HCT116 (cell line): ENCODE results near the gene SEC14L1. TPM values are rescaled to one million over a fixed set of nuclear protein-coding genes. Genes with fewer than 3 reads are reported as not detected.

Experiments used
- ATAC-seq: fragments of 200-7000 bp; cut with Tn5 transposase; 2 replicates; pipeline ENCODE4 v1.9.1; 2020; ENCODE audit warnings: mild to moderate bottlenecking, moderate library complexity
- BruUV-seq: library from RNA; stranded (reverse); fragments of 400-500 nt; replicated peaks from 2 replicates; lab custom pipeline; 2021; lab: Mats Ljungman, UMichigan
- CTCF ChIA-PET: fragments of 300-600 bp; sonication (Branson Sonifier 250); formaldehyde crosslinking; loops from one replicate; lab custom pipeline; 2021; ENCODE audit warnings: antibody characterized with exemption; lab: Charles Lee
- POLR2A ChIA-PET: fragments of 300-600, 350-600 bp; sonication (Branson Sonifier 250); formaldehyde crosslinking; loops from one replicate; lab custom pipeline; 2021; ENCODE audit warnings: antibody characterized with exemption; lab: Charles Lee
- RAD21 ChIA-PET, 2 experiments: fragments of 300-600 bp; sonication (Branson Sonifier 250); formaldehyde crosslinking; loops; one replicate each; lab custom pipeline; 2023; ENCODE audit warnings: low total read pairs in 2 of 2; ENCODE audit not compliant: uncharacterized antibody in 2 of 2, unreplicated experiment in 2 of 2, low non-redundant PET in 1 of 2; lab: Charles Lee
- DNase-seq: peaks from one replicate; pipeline ENCODE4 v3.0.0-alpha.2; 2010; ENCODE audit warnings: low read depth, low spot score
- H2AFZ ChIP-seq: fragments of 200-600 bp; shearing (Covaris generic), sonication (generic); 2 replicates; pipeline ENCODE4 v1.6.1; 2017; ENCODE audit warnings: low read depth, mixed run types, mixed read lengths, antibody characterized with exemption, low read length; ENCODE audit not compliant: poor library complexity, severe bottlenecking
- H3K27ac ChIP-seq: 2 replicates; pipeline ENCODE4 v1.5.1; 2012; ENCODE audit warnings: low read depth, low read length
- H3K27me3 ChIP-seq: fragments of 200-600 bp; sonication (generic); 2 replicates; pipeline ENCODE4 v1.6.1; 2016; ENCODE audit warnings: mixed run types, low read length, mixed read lengths; ENCODE audit not compliant: insufficient read depth
- H3K36me3 ChIP-seq, 2 experiments: fragments of 200-500 bp in 1 of 2; fragments of 200-600 bp in 1 of 2; sonication (Bioruptor generic) in 1 of 2; sonication (generic) in 1 of 2; 2 replicates each; pipeline versions ENCODE4 v1.5.1 to v1.6.1; 2014 to 2016; ENCODE audit warnings: low read length in 2 of 2, inconsistent platforms in 1 of 2, mixed read lengths in 1 of 2, mixed run types in 1 of 2; ENCODE audit not compliant: insufficient read depth in 2 of 2, control insufficient read depth in 1 of 2
- H3K4me1 ChIP-seq, 2 experiments: fragments of 200-600 bp in 1 of 2; sonication (generic) in 1 of 2; 2 replicates each; pipeline versions ENCODE4 v1.5.1 to v1.6.1; 2012 to 2017; ENCODE audit warnings: low read length in 2 of 2, inconsistent platforms in 1 of 2, mild to moderate bottlenecking in 1 of 2, mixed read lengths in 1 of 2, mixed run types in 1 of 2, moderate library complexity in 1 of 2; ENCODE audit not compliant: insufficient read depth in 2 of 2, control insufficient read depth in 1 of 2
- H3K4me2 ChIP-seq: fragments of 200-600 bp; sonication (generic); 2 replicates; pipeline ENCODE4 v1.6.1; 2017; ENCODE audit warnings: mixed run types, low read length, mixed read lengths
- H3K4me3 ChIP-seq, 2 experiments: fragments of 200-600 bp in 1 of 2; sonication (generic) in 1 of 2; replicated peaks in 1 of 2; 2 replicates each; pipeline ENCODE4 v1.5.1; 2011 to 2016; ENCODE audit warnings: low read length in 2 of 2, control low read depth in 1 of 2, low read depth in 1 of 2, mild to moderate bottlenecking in 1 of 2, mixed read lengths in 1 of 2, mixed run types in 1 of 2
- H3K79me2 ChIP-seq: fragments of 200-600 bp; sonication (generic); 2 replicates; pipeline ENCODE4 v1.6.1; 2017; ENCODE audit warnings: mild to moderate bottlenecking, mixed run types, low read length, moderate library complexity, mixed read lengths; ENCODE audit not compliant: insufficient read depth
- H3K9ac ChIP-seq: fragments of 200-600 bp; sonication (generic); 2 replicates; pipeline ENCODE4 v1.6.1; 2016; ENCODE audit warnings: low read length, mixed read lengths
- H3K9me2 ChIP-seq: fragments of 200-600 bp; sonication (generic), shearing (Covaris generic); 2 replicates; pipeline ENCODE4 v1.6.1; 2017; ENCODE audit warnings: mixed run types, mild to moderate bottlenecking, moderate library complexity; ENCODE audit not compliant: insufficient read depth
- H3K9me3 ChIP-seq, 2 experiments: fragments of 200-500 bp in 1 of 2; fragments of 200-600 bp in 1 of 2; sonication (Bioruptor generic) in 1 of 2; sonication (generic) in 1 of 2; 2 replicates each; pipeline ENCODE4 v1.6.1; 2014 to 2017; ENCODE audit warnings: low read length in 2 of 2, mixed read lengths in 2 of 2, inconsistent platforms in 1 of 2, low read depth in 1 of 2, mild to moderate bottlenecking in 1 of 2, mixed run types in 1 of 2, moderate library complexity in 1 of 2; ENCODE audit not compliant: control insufficient read depth in 1 of 2, insufficient read depth in 1 of 2
- H4K20me1 ChIP-seq: fragments of 200-600 bp; sonication (generic), shearing (Covaris generic); 2 replicates; pipeline ENCODE4 v1.6.1; 2017; ENCODE audit warnings: mixed run types, mild to moderate bottlenecking, moderate library complexity; ENCODE audit not compliant: insufficient read depth
- CBX3 ChIP-seq: IDR thresholded peaks from 2 replicates; pipeline ENCODE4 v1.6.1; 2012; ENCODE audit warnings: low read depth
- CTCF ChIP-seq, 3 experiments: fragments of 200-600 bp in 1 of 3; sonication (generic) in 1 of 3; IDR thresholded peaks in 2 of 3; conservative IDR thresholded peaks in 1 of 3; 2 replicates each; pipeline ENCODE4 v1.5.1; 2012 to 2017; ENCODE audit warnings: low read depth in 2 of 3, low read length in 2 of 3, antibody characterized with exemption in 1 of 3, borderline replicate concordance in 1 of 3, control low read depth in 1 of 3, mild to moderate bottlenecking in 1 of 3, mixed read lengths in 1 of 3, mixed run types in 1 of 3, moderate library complexity in 1 of 3; ENCODE audit not compliant: insufficient read depth in 1 of 3
- EGR1 ChIP-seq: IDR thresholded peaks from 2 replicates; pipeline ENCODE4 v1.6.1; 2012; ENCODE audit warnings: low read depth
- ELF1 ChIP-seq: IDR thresholded peaks from 2 replicates; pipeline ENCODE4 v1.6.1; 2012; ENCODE audit warnings: low read depth, borderline replicate concordance
- EZH2 ChIP-seq: fragments of 200-600 bp; sonication (generic); IDR thresholded peaks from 2 replicates; pipeline ENCODE4 v1.6.1; 2017; ENCODE audit warnings: antibody characterized with exemption, mixed run types
- FOSL1 ChIP-seq: IDR thresholded peaks from 2 replicates; pipeline ENCODE4 v1.6.1; 2012; ENCODE audit warnings: low read depth
- MAX ChIP-seq: IDR thresholded peaks from 2 replicates; pipeline ENCODE4 v1.6.1; 2012
- POLR2A ChIP-seq: IDR thresholded peaks from 2 replicates; pipeline ENCODE4 v1.7.0; 2011; ENCODE audit warnings: borderline replicate concordance; ENCODE audit not compliant: insufficient read depth, insufficient read length; ENCODE audit errors: extremely low read depth
- POLR2AphosphoS5 ChIP-seq: IDR thresholded peaks from 2 replicates; pipeline ENCODE4 v1.6.1; 2011; ENCODE audit warnings: mild to moderate bottlenecking, low read depth, low read length, moderate library complexity
- RAD21 ChIP-seq: IDR thresholded peaks from 2 replicates; pipeline ENCODE4 v1.6.1; 2012; ENCODE audit warnings: low read depth, mild to moderate bottlenecking
- REST ChIP-seq: IDR thresholded peaks from 2 replicates; pipeline ENCODE4 v1.6.1; 2012; ENCODE audit warnings: low read depth
- SIN3A ChIP-seq: IDR thresholded peaks from 2 replicates; pipeline ENCODE4 v1.6.1; 2012; ENCODE audit warnings: low read depth
- SP1 ChIP-seq: IDR thresholded peaks from 2 replicates; pipeline ENCODE4 v1.6.1; 2012; ENCODE audit warnings: low read depth
- SRF ChIP-seq: IDR thresholded peaks from 2 replicates; pipeline ENCODE4 v1.6.1; 2012; ENCODE audit warnings: low read depth
- TCF7L2 ChIP-seq: IDR thresholded peaks from 2 replicates; pipeline ENCODE4 v1.7.0; 2011; ENCODE audit warnings: borderline replicate concordance, inconsistent platforms; ENCODE audit not compliant: insufficient read depth, insufficient read length; ENCODE audit errors: extremely low read depth
- YY1 ChIP-seq: IDR thresholded peaks from 2 replicates; pipeline ENCODE4 v1.6.1; 2011; ENCODE audit warnings: low read length, low read depth, moderate library complexity, mild to moderate bottlenecking; ENCODE audit not compliant: insufficient replicate concordance; ENCODE audit errors: extremely low read depth
- ZBTB33 ChIP-seq: IDR thresholded peaks from 2 replicates; pipeline ENCODE4 v1.6.1; 2011; ENCODE audit warnings: mild to moderate bottlenecking, low read length, moderate library complexity; ENCODE audit not compliant: insufficient replicate concordance; ENCODE audit errors: extremely low read depth
- ZFX ChIP-seq: fragments of 450-650 bp; IDR thresholded peaks from 2 replicates; pipeline ENCODE4 v1.6.1; 2017
- ZNF274 ChIP-seq: fragments of 200-500 bp; sonication (Bioruptor generic); IDR thresholded peaks from 2 replicates; pipeline ENCODE4 v1.6.1; 2014; ENCODE audit warnings: mild to moderate bottlenecking, low read depth, low read length, inconsistent platforms
- intact Hi-C: fragments of 100-400 bp; cut with micrococcal nuclease; formaldehyde crosslinking; loops from 2 replicates; pipeline ENCODE4 v1.10.0; 2022
- total RNA-seq: library from RNA; stranded (reverse); gene quantifications from one replicate; pipeline ENCODE4 v1.2.1, GENCODE V29; 2021; ENCODE audit not compliant: unreplicated experiment

Gene SEC14L1
- total RNA-seq, 1 experiment from 2014 or later: 59.7 TPM

- peaks cover under 1 to 2% of the 10 kb centered on the region in 2 experiments; a peak in 2 of 4 replicates for H3K36me3 ChIP-seq
- no peak for ATAC-seq
- H3K9me3 ChIP-seq: no peaks in the 10 kb centered on the region; a peak in 1 of 4 replicates
- no peak overlapping the region for H3K9ac ChIP-seq
- no TSS peak for BruUV-seq
- RAD21 ChIA-PET: no interaction called here
- H4K20me1 ChIP-seq: no peaks in the 10 kb centered on the region
- DNase-seq: no peak
- no peak overlapping the region for H3K4me3 ChIP-seq
- POLR2A ChIA-PET: no interaction called here
- H3K4me2 ChIP-seq: no peak overlapping the region
- no peaks in the 10 kb centered on the region for H3K79me2 ChIP-seq
- intact Hi-C loops: no loop called here
- no peak for TF ChIP-seq ELF1
- no peak for TF ChIP-seq CTCF (IDR thresholded peaks at IDR 0.05 in 2 of 3, conservative IDR thresholded peaks at IDR 0.05 in 1 of 3; ENCODE audit: borderline replicate concordance in 1 of 3, insufficient read depth in 1 of 3, low read depth in 2 of 3, low read length in 2 of 3)
- TF ChIP-seq EGR1: no peak
- TF ChIP-seq CBX3: no peak
- no peak for TF ChIP-seq POLR2AphosphoS5
- TF ChIP-seq RAD21: no peak
- no peak for TF ChIP-seq MAX
- TF ChIP-seq ZBTB33: no peak
- TF ChIP-seq SP1: no peak
- TF ChIP-seq TCF7L2: no peak
- TF ChIP-seq FOSL1: no peak
- TF ChIP-seq YY1: no peak
- TF ChIP-seq SRF: no peak
- no peak for TF ChIP-seq ZNF274
- no peak for TF ChIP-seq SIN3A
- TF ChIP-seq POLR2A: no peak
- no peak for TF ChIP-seq EZH2
- TF ChIP-seq ZFX: no peak
- TF ChIP-seq REST: no peak
- H3K27ac ChIP-seq: no peak overlapping the region
- no peaks in the 10 kb centered on the region for H3K27me3 ChIP-seq
- CTCF ChIA-PET: no interaction called here
- H3K9me2 ChIP-seq: no peaks in the 10 kb centered on the region
- H3K4me1 ChIP-seq: no peaks in the 10 kb centered on the region
- H2AFZ ChIP-seq: no peak overlapping the region
Observed at GRCh38 chr17:77222356-77222755, 81.6 kb downstream of the SEC14L1 start.
